GM12878 (cell line): Measurements from ENCODE around the gene SLC28A1.

ENCODE experiments used
- ATF3 ChIP-seq: IDR thresholded peaks from 2 replicates; pipeline ENCODE4 v1.6.1; 2011; ENCODE audit warnings: low read depth, mild to moderate bottlenecking, low read length, moderate library complexity, borderline replicate concordance; ENCODE audit errors: extremely low read depth
- CTCF ChIP-seq, 3 experiments: IDR thresholded peaks in 2 of 3; conservative IDR thresholded peaks in 1 of 3; 2 replicates each; pipeline ENCODE4 v1.5.1; 2011; ENCODE audit warnings: low read depth in 3 of 3, low read length in 3 of 3, mild to moderate bottlenecking in 3 of 3, control low read depth in 2 of 3, moderate library complexity in 2 of 3, inconsistent platforms in 1 of 3, mixed read lengths in 1 of 3; ENCODE audit not compliant: control insufficient read depth in 2 of 3, insufficient read depth in 1 of 3; ENCODE audit errors: extremely low read depth in 1 of 3
- EP300 ChIP-seq, 2 experiments: fragments of 150-350 bp in 1 of 2; IDR thresholded peaks; 2 replicates each; pipeline ENCODE4 v1.6.1; 2011 to 2012; ENCODE audit warnings: low read depth in 2 of 2, low read length in 2 of 2, borderline replicate concordance in 1 of 2, improper control_type of control experiment in 1 of 2, inconsistent platforms in 1 of 2; ENCODE audit not compliant: control insufficient read depth in 1 of 2
- GABPA ChIP-seq: IDR thresholded peaks from 2 replicates; pipeline ENCODE4 v1.6.1; 2014; ENCODE audit warnings: antibody characterized with exemption, low read depth, mild to moderate bottlenecking, inconsistent platforms
- MYC ChIP-seq: IDR thresholded peaks from 2 replicates; pipeline ENCODE4 v1.6.1; 2011; ENCODE audit warnings: mild to moderate bottlenecking, low read length, moderate library complexity, inconsistent platforms; ENCODE audit not compliant: insufficient read depth, insufficient replicate concordance, insufficient read length, severe bottlenecking
- POLR2A ChIP-seq: IDR thresholded peaks from 2 replicates; pipeline ENCODE4 v1.6.1; 2011; ENCODE audit warnings: low read depth, mild to moderate bottlenecking, low read length
- POLR2AphosphoS5 ChIP-seq: IDR thresholded peaks from 2 replicates; pipeline ENCODE4 v1.6.1; 2011; ENCODE audit warnings: mild to moderate bottlenecking, low read length, inconsistent platforms
- SIN3A ChIP-seq: IDR thresholded peaks from 2 replicates; pipeline ENCODE4 v1.6.1; 2012; ENCODE audit warnings: low read depth, low read length, improper control_type of control experiment
- STAT3 ChIP-seq: IDR thresholded peaks from 2 replicates; pipeline ENCODE4 v1.6.1; 2011; ENCODE audit warnings: low read depth, low read length, improper control_type of control experiment
- ZBTB40 ChIP-seq: fragments of 450-650 bp; IDR thresholded peaks from 2 replicates; pipeline ENCODE4 v1.6.1; 2016; ENCODE audit warnings: mild to moderate bottlenecking, moderate library complexity, borderline replicate concordance
- ZNF207 ChIP-seq: fragments of 450-650 bp; IDR thresholded peaks from 2 replicates; pipeline ENCODE4 v1.6.1; 2014; ENCODE audit warnings: antibody characterized with exemption, mild to moderate bottlenecking, borderline replicate concordance

- TF ChIP-seq MYC = no peak
- no peak for TF ChIP-seq ATF3
- no peak for TF ChIP-seq CTCF (IDR thresholded peaks at IDR 0.05 in 2 of 3, conservative IDR thresholded peaks at IDR 0.05 in 1 of 3; ENCODE audit: control insufficient read depth in 2 of 3, extremely low read depth in 1 of 3, insufficient read depth in 1 of 3, low read depth in 3 of 3, low read length in 3 of 3)
- no peak for TF ChIP-seq STAT3
- TF ChIP-seq POLR2A = no peak
- no peak for TF ChIP-seq ZNF207
- no peak for TF ChIP-seq SIN3A
- TF ChIP-seq GABPA = no peak
- no peak for TF ChIP-seq EP300 (IDR thresholded peaks at IDR 0.05; ENCODE audit: borderline replicate concordance in 1 of 2, control insufficient read depth in 1 of 2, low read depth in 2 of 2, low read length in 2 of 2)
- TF ChIP-seq POLR2AphosphoS5 = no peak
- no peak for TF ChIP-seq ZBTB40
Measured at GRCh38 chr15:84940399-84940798, 55.9 kb downstream of the SLC28A1 start.
